GM12878 (cell line): ENCODE results near the gene PEX6.

ENCODE experiments used
- TARDBP ChIP-seq: IDR thresholded peaks from 2 replicates; pipeline ENCODE4 v1.6.1; 2016; ENCODE audit warnings: borderline replicate concordance
- ZNF622 ChIP-seq: fragments of 450-650 bp; IDR thresholded peaks from 2 replicates; pipeline ENCODE4 v1.6.1; 2017; ENCODE audit warnings: mild to moderate bottlenecking, inconsistent platforms
- TF ChIP-seq, protein P1 (sequence below): fragments of 450-650 bp; IDR thresholded peaks from 2 replicates; pipeline ENCODE4 v1.6.1; 2017; ENCODE audit warnings: mild to moderate bottlenecking, moderate library complexity
- TF ChIP-seq, protein P2 (sequence below), 3 experiments: IDR thresholded peaks in 2 of 3; conservative IDR thresholded peaks in 1 of 3; 2 replicates each; pipeline ENCODE4 v1.5.1; 2011; ENCODE audit warnings: low read depth in 3 of 3, low read length in 3 of 3, mild to moderate bottlenecking in 3 of 3, control low read depth in 2 of 3, moderate library complexity in 2 of 3, inconsistent platforms in 1 of 3, mixed read lengths in 1 of 3; ENCODE audit not compliant: control insufficient read depth in 2 of 3, insufficient read depth in 1 of 3; ENCODE audit errors: extremely low read depth in 1 of 3

DNA sequence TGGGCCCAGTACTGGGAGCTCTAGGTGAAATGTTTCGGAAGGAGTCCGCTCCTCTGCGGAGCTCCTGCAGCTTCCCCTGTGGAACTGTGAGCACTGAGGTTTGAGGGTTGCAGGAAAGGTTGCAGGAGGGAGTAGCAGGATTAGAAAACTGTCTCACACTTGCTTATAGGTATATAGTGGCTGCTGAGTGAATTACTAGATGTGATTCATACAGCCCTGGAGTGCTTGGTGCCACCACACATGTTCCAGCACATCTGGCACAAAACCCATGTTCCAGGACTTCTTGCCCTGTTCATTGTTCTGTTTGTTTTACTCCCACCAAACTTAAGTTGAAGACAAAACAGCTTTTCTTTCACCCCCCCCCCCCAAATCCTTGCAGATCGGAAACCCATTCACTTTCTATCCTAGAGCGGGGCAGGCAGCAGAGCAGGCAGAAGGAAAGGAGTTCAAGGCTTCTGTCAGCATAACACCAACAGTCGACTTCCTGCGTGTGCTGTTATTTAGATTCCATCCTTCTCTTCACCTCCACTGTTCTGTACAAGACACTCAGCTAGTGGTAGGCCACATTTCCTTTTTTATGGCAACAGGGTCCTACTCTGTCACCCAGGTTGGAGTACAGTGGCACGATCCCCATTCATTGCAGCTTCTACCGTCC, 669 bp upstream of the PEX6 start:
- TF ChIP-seq ZNF622 (no peak), TARDBP (no peak)
- TF ChIP-seq, protein P1, sequence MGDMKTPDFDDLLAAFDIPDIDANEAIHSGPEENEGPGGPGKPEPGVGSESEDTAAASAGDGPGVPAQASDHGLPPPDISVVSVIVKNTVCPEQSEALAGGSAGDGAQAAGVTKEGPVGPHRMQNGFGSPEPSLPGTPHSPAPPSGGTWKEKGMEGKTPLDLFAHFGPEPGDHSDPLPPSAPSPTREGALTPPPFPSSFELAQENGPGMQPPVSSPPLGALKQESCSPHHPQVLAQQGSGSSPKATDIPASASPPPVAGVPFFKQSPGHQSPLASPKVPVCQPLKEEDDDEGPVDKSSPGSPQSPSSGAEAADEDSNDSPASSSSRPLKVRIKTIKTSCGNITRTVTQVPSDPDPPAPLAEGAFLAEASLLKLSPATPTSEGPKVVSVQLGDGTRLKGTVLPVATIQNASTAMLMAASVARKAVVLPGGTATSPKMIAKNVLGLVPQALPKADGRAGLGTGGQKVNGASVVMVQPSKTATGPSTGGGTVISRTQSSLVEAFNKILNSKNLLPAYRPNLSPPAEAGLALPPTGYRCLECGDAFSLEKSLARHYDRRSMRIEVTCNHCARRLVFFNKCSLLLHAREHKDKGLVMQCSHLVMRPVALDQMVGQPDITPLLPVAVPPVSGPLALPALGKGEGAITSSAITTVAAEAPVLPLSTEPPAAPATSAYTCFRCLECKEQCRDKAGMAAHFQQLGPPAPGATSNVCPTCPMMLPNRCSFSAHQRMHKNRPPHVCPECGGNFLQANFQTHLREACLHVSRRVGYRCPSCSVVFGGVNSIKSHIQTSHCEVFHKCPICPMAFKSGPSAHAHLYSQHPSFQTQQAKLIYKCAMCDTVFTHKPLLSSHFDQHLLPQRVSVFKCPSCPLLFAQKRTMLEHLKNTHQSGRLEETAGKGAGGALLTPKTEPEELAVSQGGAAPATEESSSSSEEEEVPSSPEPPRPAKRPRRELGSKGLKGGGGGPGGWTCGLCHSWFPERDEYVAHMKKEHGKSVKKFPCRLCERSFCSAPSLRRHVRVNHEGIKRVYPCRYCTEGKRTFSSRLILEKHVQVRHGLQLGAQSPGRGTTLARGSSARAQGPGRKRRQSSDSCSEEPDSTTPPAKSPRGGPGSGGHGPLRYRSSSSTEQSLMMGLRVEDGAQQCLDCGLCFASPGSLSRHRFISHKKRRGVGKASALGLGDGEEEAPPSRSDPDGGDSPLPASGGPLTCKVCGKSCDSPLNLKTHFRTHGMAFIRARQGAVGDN, result no peak
- TF ChIP-seq, protein P2, sequence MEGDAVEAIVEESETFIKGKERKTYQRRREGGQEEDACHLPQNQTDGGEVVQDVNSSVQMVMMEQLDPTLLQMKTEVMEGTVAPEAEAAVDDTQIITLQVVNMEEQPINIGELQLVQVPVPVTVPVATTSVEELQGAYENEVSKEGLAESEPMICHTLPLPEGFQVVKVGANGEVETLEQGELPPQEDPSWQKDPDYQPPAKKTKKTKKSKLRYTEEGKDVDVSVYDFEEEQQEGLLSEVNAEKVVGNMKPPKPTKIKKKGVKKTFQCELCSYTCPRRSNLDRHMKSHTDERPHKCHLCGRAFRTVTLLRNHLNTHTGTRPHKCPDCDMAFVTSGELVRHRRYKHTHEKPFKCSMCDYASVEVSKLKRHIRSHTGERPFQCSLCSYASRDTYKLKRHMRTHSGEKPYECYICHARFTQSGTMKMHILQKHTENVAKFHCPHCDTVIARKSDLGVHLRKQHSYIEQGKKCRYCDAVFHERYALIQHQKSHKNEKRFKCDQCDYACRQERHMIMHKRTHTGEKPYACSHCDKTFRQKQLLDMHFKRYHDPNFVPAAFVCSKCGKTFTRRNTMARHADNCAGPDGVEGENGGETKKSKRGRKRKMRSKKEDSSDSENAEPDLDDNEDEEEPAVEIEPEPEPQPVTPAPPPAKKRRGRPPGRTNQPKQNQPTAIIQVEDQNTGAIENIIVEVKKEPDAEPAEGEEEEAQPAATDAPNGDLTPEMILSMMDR (IDR thresholded peaks at IDR 0.05 in 2 of 3, conservative IDR thresholded peaks at IDR 0.05 in 1 of 3; ENCODE audit: control insufficient read depth in 2 of 3, extremely low read depth in 1 of 3, insufficient read depth in 1 of 3, low read depth in 3 of 3, low read length in 3 of 3), result no peak
